ENCODE results near the gene HSF4. TPM values are rescaled to one million over a fixed set of nuclear protein-coding genes. Genes with fewer than 3 reads are reported as not detected.

HSF4 gene
- total RNA-seq, 1 experiment from 2014 or later = 2.2 TPM

DNA sequence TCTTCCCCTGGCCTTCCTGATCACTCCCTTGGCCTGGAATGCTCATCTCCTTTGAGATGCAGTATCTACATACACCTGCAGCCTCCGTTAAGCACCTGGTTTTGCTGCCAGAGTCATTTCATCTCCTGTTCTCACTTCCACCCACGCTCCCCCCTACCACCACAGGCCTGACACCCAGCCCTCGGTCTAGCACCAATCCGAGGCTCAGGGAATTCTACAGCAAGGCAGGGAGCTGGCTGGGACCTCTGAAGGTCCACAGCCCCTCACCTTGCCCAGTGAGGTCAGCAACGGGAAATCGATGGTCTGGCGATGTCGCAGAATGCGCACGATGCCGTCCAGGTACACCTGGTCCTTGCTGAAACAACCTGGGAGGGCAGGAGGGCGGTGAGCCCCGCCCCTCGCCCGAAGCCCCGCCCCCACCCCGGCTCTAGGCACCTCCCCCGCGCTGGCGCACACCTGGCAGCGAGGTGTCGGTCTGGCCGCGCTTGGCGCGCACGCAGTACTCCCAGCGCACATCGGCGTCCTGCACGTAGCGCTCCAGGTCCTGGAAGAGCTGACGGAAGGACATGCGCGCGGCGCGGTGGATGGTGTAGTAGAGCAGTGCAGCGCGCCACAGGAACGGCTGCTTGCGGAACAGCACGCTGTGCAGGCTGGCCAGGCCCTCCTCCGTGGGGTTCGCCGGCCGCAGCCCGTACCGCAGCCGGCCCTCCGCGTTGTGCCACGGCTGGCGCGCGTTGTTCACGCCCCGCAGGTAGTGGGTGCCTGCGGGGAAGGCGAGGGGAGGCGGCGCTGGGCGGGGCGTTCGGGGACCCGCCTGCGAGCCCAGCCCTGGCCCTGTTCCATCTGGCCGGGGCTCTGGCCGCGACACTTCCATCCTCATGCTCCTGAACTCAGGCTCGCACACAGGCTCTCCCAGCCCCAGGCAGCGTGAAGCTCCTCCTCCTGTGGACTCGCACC is 13.5 kb downstream of the HSF4 start (continued):
- TF ChIP-seq ELF4 (CRISPR knock-in tag; IDR thresholded peaks at IDR 0.05; ENCODE audit: low read depth) = no peak
- TF ChIP-seq E2F5 (CRISPR knock-in tag; IDR thresholded peaks at IDR 0.05) = peak; percentile 90; the same call in 1 of the 2 replicates
- TF ChIP-seq NR2C2 (CRISPR knock-in tag; IDR thresholded peaks at IDR 0.05) = no peak
- 0 out of 2 replicates have a peak, but pooled peaks have one; percentile 25 for TF ChIP-seq CREB1 (CRISPR knock-in tag; IDR thresholded peaks at IDR 0.05)
- TF ChIP-seq ZNF416 (CRISPR knock-in tag; IDR thresholded peaks at IDR 0.05) = no peak
- TF ChIP-seq, protein P1, sequence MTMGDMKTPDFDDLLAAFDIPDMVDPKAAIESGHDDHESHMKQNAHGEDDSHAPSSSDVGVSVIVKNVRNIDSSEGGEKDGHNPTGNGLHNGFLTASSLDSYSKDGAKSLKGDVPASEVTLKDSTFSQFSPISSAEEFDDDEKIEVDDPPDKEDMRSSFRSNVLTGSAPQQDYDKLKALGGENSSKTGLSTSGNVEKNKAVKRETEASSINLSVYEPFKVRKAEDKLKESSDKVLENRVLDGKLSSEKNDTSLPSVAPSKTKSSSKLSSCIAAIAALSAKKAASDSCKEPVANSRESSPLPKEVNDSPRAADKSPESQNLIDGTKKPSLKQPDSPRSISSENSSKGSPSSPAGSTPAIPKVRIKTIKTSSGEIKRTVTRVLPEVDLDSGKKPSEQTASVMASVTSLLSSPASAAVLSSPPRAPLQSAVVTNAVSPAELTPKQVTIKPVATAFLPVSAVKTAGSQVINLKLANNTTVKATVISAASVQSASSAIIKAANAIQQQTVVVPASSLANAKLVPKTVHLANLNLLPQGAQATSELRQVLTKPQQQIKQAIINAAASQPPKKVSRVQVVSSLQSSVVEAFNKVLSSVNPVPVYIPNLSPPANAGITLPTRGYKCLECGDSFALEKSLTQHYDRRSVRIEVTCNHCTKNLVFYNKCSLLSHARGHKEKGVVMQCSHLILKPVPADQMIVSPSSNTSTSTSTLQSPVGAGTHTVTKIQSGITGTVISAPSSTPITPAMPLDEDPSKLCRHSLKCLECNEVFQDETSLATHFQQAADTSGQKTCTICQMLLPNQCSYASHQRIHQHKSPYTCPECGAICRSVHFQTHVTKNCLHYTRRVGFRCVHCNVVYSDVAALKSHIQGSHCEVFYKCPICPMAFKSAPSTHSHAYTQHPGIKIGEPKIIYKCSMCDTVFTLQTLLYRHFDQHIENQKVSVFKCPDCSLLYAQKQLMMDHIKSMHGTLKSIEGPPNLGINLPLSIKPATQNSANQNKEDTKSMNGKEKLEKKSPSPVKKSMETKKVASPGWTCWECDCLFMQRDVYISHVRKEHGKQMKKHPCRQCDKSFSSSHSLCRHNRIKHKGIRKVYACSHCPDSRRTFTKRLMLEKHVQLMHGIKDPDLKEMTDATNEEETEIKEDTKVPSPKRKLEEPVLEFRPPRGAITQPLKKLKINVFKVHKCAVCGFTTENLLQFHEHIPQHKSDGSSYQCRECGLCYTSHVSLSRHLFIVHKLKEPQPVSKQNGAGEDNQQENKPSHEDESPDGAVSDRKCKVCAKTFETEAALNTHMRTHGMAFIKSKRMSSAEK (CRISPR knock-in tag; IDR thresholded peaks at IDR 0.05; ENCODE audit: borderline replicate concordance) = no peak
- TF ChIP-seq TP53 (CRISPR knock-in tag; IDR thresholded peaks at IDR 0.05) = peak; percentile 85
- TF ChIP-seq, protein P2, sequence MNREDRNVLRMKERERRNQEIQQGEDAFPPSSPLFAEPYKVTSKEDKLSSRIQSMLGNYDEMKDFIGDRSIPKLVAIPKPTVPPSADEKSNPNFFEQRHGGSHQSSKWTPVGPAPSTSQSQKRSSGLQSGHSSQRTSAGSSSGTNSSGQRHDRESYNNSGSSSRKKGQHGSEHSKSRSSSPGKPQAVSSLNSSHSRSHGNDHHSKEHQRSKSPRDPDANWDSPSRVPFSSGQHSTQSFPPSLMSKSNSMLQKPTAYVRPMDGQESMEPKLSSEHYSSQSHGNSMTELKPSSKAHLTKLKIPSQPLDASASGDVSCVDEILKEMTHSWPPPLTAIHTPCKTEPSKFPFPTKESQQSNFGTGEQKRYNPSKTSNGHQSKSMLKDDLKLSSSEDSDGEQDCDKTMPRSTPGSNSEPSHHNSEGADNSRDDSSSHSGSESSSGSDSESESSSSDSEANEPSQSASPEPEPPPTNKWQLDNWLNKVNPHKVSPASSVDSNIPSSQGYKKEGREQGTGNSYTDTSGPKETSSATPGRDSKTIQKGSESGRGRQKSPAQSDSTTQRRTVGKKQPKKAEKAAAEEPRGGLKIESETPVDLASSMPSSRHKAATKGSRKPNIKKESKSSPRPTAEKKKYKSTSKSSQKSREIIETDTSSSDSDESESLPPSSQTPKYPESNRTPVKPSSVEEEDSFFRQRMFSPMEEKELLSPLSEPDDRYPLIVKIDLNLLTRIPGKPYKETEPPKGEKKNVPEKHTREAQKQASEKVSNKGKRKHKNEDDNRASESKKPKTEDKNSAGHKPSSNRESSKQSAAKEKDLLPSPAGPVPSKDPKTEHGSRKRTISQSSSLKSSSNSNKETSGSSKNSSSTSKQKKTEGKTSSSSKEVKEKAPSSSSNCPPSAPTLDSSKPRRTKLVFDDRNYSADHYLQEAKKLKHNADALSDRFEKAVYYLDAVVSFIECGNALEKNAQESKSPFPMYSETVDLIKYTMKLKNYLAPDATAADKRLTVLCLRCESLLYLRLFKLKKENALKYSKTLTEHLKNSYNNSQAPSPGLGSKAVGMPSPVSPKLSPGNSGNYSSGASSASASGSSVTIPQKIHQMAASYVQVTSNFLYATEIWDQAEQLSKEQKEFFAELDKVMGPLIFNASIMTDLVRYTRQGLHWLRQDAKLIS (CRISPR knock-in tag; IDR thresholded peaks at IDR 0.05; ENCODE audit: borderline replicate concordance) = no peak
- TF ChIP-seq, protein P3, sequence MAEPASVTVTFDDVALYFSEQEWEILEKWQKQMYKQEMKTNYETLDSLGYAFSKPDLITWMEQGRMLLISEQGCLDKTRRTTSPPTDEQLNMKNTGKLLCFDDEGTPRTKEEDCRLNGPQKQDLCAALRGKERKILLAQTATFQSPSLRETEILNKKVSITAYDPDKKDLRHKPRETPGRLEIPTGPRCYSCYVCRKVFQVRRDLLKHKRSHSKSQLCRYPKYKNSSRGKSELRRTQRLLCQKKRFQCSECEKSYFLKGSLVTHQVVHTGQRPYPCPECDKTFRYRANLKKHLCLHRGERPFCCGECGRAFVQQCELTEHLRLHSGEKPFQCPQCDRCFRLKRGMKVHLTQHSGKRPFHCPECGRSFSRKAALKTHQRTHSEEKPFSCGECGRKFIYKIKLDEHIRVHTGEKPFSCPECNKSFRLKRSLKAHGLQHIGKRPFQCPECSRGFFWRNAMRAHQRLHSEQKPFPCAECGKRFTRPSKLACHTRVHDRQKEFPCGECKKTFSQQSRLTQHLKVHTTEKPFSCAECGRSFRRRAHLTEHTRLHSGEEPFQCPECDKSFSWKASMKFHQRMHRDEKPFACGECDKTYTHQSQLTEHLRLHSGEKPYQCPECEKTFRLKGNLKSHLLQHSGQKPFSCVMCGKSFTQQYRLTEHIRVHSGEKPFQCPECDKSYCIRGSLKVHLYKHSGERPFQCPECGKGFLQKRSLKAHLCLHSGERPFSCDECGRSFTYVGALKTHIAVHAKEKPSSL (CRISPR knock-in tag; conservative IDR thresholded peaks at IDR 0.05) = no peak
- no peak for TF ChIP-seq ZNF396 (CRISPR knock-in tag; IDR thresholded peaks at IDR 0.05; ENCODE audit: borderline replicate concordance)
- TF ChIP-seq FOXP1 (CRISPR knock-in tag; IDR thresholded peaks at IDR 0.05; ENCODE audit: borderline replicate concordance) = peak; percentile 71; the same call in 1 of the 2 replicates

DNA sequence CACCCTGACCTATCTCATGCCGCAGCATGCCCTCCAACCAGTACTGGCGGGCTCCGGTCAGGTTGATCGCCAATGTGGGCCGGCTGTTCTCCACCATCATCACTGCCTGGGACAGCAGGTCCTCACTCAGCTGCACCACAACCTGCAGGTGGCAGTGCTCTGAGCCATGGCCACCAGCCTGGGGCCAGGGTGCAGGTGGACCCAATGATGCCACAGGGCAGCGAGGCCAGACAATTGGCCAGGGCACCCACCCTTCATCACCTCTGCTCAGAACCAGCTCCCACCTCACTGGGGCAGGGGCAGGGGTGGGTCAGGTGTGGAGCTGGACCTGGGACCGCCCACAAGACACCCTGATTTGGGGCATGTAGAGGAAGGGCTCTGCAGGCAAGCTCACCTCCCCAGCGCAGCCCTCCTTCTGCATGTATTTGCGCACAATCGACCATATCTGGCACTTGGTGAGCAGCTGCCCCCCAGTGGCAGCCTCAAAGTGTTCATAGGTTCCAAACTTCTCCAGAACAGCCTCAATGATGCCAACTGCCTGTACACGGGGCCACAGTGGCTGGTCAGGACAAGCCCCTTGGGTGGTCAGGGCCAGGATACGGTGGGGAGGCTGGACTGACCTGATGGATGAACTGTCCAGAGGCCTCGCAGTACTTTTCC is 15.0 kb downstream of the HSF4 start:
- Mint-ChIP-seq H3K4me3 (peak overlapping the region; percentile 22; the same call in 1 of the 2 replicates), H3K4me1 (peaks cover 12% of the 10 kb centered on the region), H3K9me3 (no peaks in the 10 kb centered on the region), H3K27me3 (ENCODE audit: low read depth) (peaks cover 43% of the 10 kb centered on the region), H3K27ac (no peak overlapping the region), H3K36me3 (peaks cover 3% of the 10 kb centered on the region; the same call in 1 of the 2 replicates)
- CTCF ChIA-PET = interaction anchor here (1.0 to 1.4 kb wide), 3 partner anchors 9 to 162 kb away, joined by 3 to 5 read pairs (median 5); partner anchors contain the start of gene NOL3
- POLR2A ChIA-PET = no interaction called here
- no peak for ATAC-seq
- peak; percentile 33 for DNase-seq (ENCODE audit: low spot score)
- no peak for TF ChIP-seq CBFB (CRISPR knock-in tag; IDR thresholded peaks at IDR 0.05; ENCODE audit: low read depth)
- no peak for TF ChIP-seq CTCF (IDR thresholded peaks at IDR 0.05)
- TF ChIP-seq, protein P3 (CRISPR knock-in tag; conservative IDR thresholded peaks at IDR 0.05) = no peak
- no peak for TF ChIP-seq GRHL2 (CRISPR knock-in tag; IDR thresholded peaks at IDR 0.05; ENCODE audit: insufficient replicate concordance, severe bottlenecking)
- TF ChIP-seq OVOL2 (CRISPR knock-in tag; IDR thresholded peaks at IDR 0.05; ENCODE audit: borderline replicate concordance) = no peak
- no peak for TF ChIP-seq SMAD3 (CRISPR knock-in tag; IDR thresholded peaks at IDR 0.05; ENCODE audit: borderline replicate concordance)
